PC-3 (cell line): ENCODE data around the gene SLC25A6. TPM values are rescaled to one million over a fixed set of nuclear protein-coding genes. Genes with fewer than 3 reads are reported as not detected.

Experiments
- ATAC-seq: fragments of 200-7000 bp; cut with Tn5 transposase; 2 replicates; pipeline ENCODE4 v1.9.1; 2020; ENCODE audit warnings: mild to moderate bottlenecking, moderate library complexity
- BruUV-seq: library from RNA; stranded (reverse); fragments of 400-500 nt; replicated peaks from 2 replicates; lab custom pipeline; 2021; lab: Mats Ljungman, UMichigan
- CTCF ChIA-PET: fragments of 300-600 bp; sonication (Branson Sonifier 250); formaldehyde crosslinking; loops from one replicate; lab custom pipeline; 2022; ENCODE audit warnings: antibody characterized with exemption; lab: Charles Lee
- POLR2A ChIA-PET: fragments of 300-600 bp; sonication (Branson Sonifier 250); formaldehyde crosslinking; loops from one replicate; lab custom pipeline; 2022; ENCODE audit warnings: antibody characterized with exemption; ENCODE audit not compliant: unreplicated experiment; lab: Charles Lee
- DNase-seq: peaks from one replicate; pipeline ENCODE4 v3.0.0-alpha.2; 2015
- H2AFZ ChIP-seq: fragments of 300-600 bp; sonication (generic); 2 replicates; pipeline ENCODE4 v1.6.0; 2016; ENCODE audit warnings: antibody characterized with exemption, low read length
- H3F3A ChIP-seq: fragments of 300-600 bp; sonication (generic); one replicate; pipeline ENCODE4 v1.6.0; 2017; ENCODE audit warnings: antibody characterized with exemption, low read length, control low read depth, mild to moderate bottlenecking; ENCODE audit not compliant: unreplicated experiment
- H3K27ac ChIP-seq: fragments of 300-600 bp; sonication (generic); 2 replicates; pipeline ENCODE4 v1.5.1; 2016; ENCODE audit warnings: mild to moderate bottlenecking, low read length
- H3K27me3 ChIP-seq: fragments of 300-600 bp; sonication (generic); 2 replicates; pipeline ENCODE4 v1.6.1; 2016; ENCODE audit warnings: low read length, mixed read lengths
- H3K36me3 ChIP-seq: fragments of 300-600 bp; sonication (generic); 2 replicates; pipeline ENCODE4 v1.6.1; 2016; ENCODE audit warnings: low read depth, mixed run types, low read length, mixed read lengths
- H3K4me1 ChIP-seq: fragments of 300-600 bp; sonication (generic); 2 replicates; pipeline ENCODE4 v1.5.1; 2016; ENCODE audit warnings: low read length; ENCODE audit not compliant: insufficient read depth
- H3K4me2 ChIP-seq: fragments of 300-600 bp; sonication (generic); 2 replicates; pipeline ENCODE4 v1.6.0; 2016; ENCODE audit warnings: low read length
- H3K4me3 ChIP-seq: fragments of 300-600 bp; sonication (generic); 2 replicates; pipeline ENCODE4 v1.5.1; 2016; ENCODE audit warnings: mild to moderate bottlenecking, low read length, mixed read lengths
- H3K79me2 ChIP-seq: fragments of 300-600 bp; sonication (generic); 2 replicates; pipeline ENCODE4 v1.6.1; 2017; ENCODE audit warnings: low read length, mixed read lengths
- H3K9ac ChIP-seq: fragments of 300-600 bp; sonication (generic); 2 replicates; pipeline ENCODE4 v1.6.0; 2016; ENCODE audit warnings: mild to moderate bottlenecking, low read length
- H3K9me2 ChIP-seq: fragments of 300-600 bp; sonication (generic); replicated peaks from 2 replicates; pipeline ENCODE4 v1.6.1; 2016; ENCODE audit warnings: mixed run types, low read length, mixed read lengths
- H3K9me3 ChIP-seq: fragments of 300-600 bp; sonication (generic); 2 replicates; pipeline ENCODE4 v1.6.1; 2016; ENCODE audit warnings: low read length, mixed read lengths
- H4K20me1 ChIP-seq: fragments of 300-600 bp; sonication (generic); 2 replicates; pipeline ENCODE4 v1.6.1; 2016; ENCODE audit warnings: low read length, mixed read lengths
- EZH2 ChIP-seq: fragments of 300-600 bp; sonication (generic); IDR thresholded peaks from one replicate; pipeline ENCODE4 v1.6.1; 2017; ENCODE audit warnings: antibody characterized with exemption, mild to moderate bottlenecking, low read length; ENCODE audit not compliant: unreplicated experiment
- EZH2phosphoT487 ChIP-seq: fragments of 300-600 bp; sonication (generic); IDR thresholded peaks from 2 replicates; pipeline ENCODE4 v1.6.1; 2018; ENCODE audit warnings: mild to moderate bottlenecking, antibody characterized with exemption, low read length, borderline replicate concordance
- intact Hi-C: fragments of 100-400 bp; cut with micrococcal nuclease; formaldehyde crosslinking; loops from 2 replicates; pipeline ENCODE4 v1.9.0; 2023
- total RNA-seq: library from RNA; depleted of rRNA; stranded (reverse); fragments of >200 nt; gene quantifications from 2 replicates; pipeline ENCODE4 v1.2.3, GENCODE V29; 2014
- TF ChIP-seq, protein P1 (sequence below): fragments of 300-600 bp; sonication (generic); conservative IDR thresholded peaks from 2 replicates; pipeline ENCODE4 v1.5.1; 2017; ENCODE audit warnings: antibody characterized with exemption, low read depth, mild to moderate bottlenecking, low read length

Gene SLC25A6
- total RNA-seq, 1 experiment from 2014 or later: 178 TPM

DNA sequence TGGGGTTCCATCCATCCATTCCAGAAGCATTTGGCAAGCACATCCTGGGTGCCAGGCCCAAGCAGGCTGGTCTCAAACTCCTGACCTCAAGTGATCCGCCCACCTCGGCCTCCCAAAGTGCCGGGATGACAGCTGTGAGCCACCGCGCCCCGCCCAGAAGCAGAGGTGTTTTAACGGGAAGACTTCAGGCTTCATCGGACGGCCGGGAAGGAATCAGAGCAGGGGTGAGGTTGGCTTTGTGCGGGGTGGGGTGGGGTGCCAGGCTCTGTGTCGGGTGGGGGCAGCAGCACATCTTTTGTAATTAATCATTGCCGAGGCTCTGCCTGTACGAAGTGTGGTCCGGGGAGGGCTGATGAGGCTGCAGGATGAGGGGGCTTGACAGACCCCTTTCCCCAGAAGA, 5.1 kb upstream of the SLC25A6 start:
- Histone ChIP-seq H4K20me1 (no peaks in the 10 kb centered on the region), H3K27ac (no peak overlapping the region), H2AFZ (no peak overlapping the region), H3K9me3 (no peaks in the 10 kb centered on the region), H3F3A (no peaks in the 10 kb centered on the region), H3K79me2 (peaks cover 30% of the 10 kb centered on the region), H3K4me3 (no peak overlapping the region), H3K9me2 (no peaks in the 10 kb centered on the region), H3K27me3 (no peaks in the 10 kb centered on the region), H3K9ac (no peak overlapping the region), H3K4me2 (no peak overlapping the region), H3K4me1 (no peaks in the 10 kb centered on the region), H3K36me3 (no peaks in the 10 kb centered on the region)
- intact Hi-C loops: no loop called here
- ChIA-PET CTCF (no interaction called here), POLR2A (no interaction called here)
- ATAC-seq (no peak), DNase-seq (no peak)
- no TSS peak for BruUV-seq
- TF ChIP-seq, protein P1, sequence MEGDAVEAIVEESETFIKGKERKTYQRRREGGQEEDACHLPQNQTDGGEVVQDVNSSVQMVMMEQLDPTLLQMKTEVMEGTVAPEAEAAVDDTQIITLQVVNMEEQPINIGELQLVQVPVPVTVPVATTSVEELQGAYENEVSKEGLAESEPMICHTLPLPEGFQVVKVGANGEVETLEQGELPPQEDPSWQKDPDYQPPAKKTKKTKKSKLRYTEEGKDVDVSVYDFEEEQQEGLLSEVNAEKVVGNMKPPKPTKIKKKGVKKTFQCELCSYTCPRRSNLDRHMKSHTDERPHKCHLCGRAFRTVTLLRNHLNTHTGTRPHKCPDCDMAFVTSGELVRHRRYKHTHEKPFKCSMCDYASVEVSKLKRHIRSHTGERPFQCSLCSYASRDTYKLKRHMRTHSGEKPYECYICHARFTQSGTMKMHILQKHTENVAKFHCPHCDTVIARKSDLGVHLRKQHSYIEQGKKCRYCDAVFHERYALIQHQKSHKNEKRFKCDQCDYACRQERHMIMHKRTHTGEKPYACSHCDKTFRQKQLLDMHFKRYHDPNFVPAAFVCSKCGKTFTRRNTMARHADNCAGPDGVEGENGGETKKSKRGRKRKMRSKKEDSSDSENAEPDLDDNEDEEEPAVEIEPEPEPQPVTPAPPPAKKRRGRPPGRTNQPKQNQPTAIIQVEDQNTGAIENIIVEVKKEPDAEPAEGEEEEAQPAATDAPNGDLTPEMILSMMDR: no peak
- TF ChIP-seq EZH2phosphoT487 (no peak), EZH2 (no peak)

DNA sequence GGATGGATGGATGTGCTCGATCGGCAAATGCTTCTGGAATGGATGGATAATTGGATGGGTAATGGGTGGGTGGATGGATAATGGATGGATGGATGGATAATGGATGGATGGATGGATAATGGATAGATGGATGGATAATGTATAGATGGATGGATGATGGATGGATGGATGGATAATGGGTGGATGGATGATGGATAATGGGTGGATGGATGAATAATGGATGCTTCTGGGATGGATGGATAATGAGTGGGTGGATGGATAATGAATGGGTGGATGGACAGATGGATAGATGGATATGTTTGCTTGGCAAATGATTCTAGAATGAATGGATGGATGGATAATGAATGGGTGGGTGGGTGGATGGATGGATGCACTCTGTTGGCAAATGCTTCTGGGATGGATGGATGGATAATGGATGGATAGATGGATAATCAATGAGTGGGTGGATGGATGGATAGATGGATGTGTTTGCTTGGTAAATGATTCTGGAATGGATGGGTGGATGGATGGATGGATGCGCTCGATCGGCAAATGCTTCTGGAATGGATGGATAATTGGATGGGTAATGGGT, 3.8 kb upstream of the SLC25A6 start:
- Histone ChIP-seq H3K9me3 (no peaks in the 10 kb centered on the region), H3K4me2 (no peak overlapping the region), H3F3A (no peaks in the 10 kb centered on the region), H3K9me2 (no peaks in the 10 kb centered on the region), H3K36me3 (peaks cover 6% of the 10 kb centered on the region), H2AFZ (no peak overlapping the region), H3K27ac (no peak overlapping the region), H3K27me3 (no peaks in the 10 kb centered on the region), H3K79me2 (peaks cover 41% of the 10 kb centered on the region), H3K9ac (no peak overlapping the region), H3K4me3 (no peak overlapping the region), H4K20me1 (peaks cover 7% of the 10 kb centered on the region), H3K4me1 (peaks cover 2% of the 10 kb centered on the region; the same call in 1 of the 2 replicates)
- BruUV-seq: no TSS peak
- intact Hi-C loops: no loop called here
- DNase-seq: no peak
- ChIA-PET POLR2A (no interaction called here), CTCF (no interaction called here)
- TF ChIP-seq, protein P1: no peak
- TF ChIP-seq EZH2phosphoT487: no peak
- no peak for TF ChIP-seq EZH2
- no peak for ATAC-seq

DNA sequence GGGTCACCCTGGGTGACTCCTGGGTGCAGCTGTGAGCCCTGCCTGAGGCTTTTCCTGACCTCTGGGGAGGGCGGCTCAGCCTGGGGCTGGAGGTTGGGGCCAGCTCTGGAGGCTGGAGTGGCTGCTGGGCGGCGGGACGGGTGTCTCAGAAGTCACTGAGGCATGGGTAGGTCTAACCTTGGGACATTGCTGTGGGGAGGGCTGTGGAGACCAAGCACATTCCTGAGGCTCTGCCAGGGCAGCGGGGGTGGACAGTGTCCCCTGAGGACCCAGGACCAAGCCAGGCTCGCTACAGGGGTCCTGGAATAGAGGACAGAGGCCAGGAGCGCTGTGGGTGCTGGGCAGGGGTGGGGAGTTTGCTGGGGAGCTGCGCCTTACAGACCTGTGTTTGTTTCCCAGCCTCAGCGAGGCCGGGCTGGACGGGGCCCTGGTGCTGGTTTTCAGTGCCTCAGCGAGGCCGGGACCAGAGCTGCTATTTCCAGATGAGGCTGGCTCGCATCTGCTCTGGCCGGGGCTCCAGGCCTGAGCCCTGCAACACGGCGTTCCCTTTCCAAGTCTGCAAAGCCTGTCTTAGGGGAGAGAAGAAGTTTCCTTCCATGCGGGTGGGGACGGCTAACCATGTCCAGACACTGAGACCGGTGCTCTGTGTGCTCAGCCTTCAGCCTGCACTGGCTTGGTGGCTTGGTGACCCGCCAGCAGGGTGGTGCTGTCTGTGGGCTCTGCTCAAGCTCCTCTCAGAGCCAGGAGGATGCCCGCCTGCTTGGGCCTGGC, 3.0 kb upstream of the SLC25A6 start:
- no peak overlapping the region for H3K9ac ChIP-seq
- H3K27ac ChIP-seq: no peak overlapping the region
- H3K79me2 ChIP-seq: peaks cover 49% of the 10 kb centered on the region

More for the DNA sequence above, 3.0 kb upstream of the SLC25A6 start:
- no TSS peak for BruUV-seq
- no peaks in the 10 kb centered on the region for H3K27me3 ChIP-seq
- ChIA-PET POLR2A (no interaction called here), CTCF (no interaction called here)
- peaks cover 15% of the 10 kb centered on the region for H4K20me1 ChIP-seq
- peaks cover 14% of the 10 kb centered on the region for H3K36me3 ChIP-seq
- no peaks in the 10 kb centered on the region for H3K9me3 ChIP-seq
- peaks cover 6% of the 10 kb centered on the region; the same call in 1 of the 2 replicates for H3K4me1 ChIP-seq
- DNase-seq (no peak), ATAC-seq (no peak)
- H2AFZ ChIP-seq: no peak overlapping the region
- no peaks in the 10 kb centered on the region for H3F3A ChIP-seq
- H3K4me2 ChIP-seq: no peak overlapping the region
- no peaks in the 10 kb centered on the region for H3K9me2 ChIP-seq
- TF ChIP-seq EZH2 (no peak), EZH2phosphoT487 (no peak)
- TF ChIP-seq, protein P1: no peak
- H3K4me3 ChIP-seq: no peak overlapping the region
- intact Hi-C loops: no loop called here
